ENCODE results near the gene ACP7. TPM values are rescaled to one million over a fixed set of nuclear protein-coding genes. Genes with fewer than 3 reads are reported as not detected.
"Not testable (repeated sequence)": the region's sequence is repeated elsewhere in the genome, so short reads cannot be mapped to it uniquely, and the experiment has no call there.

The ACP7 gene
- total and polyA plus RNA-seq, 2 experiments from 2014 or later = 0.30 TPM; not detected in 1

DNA sequence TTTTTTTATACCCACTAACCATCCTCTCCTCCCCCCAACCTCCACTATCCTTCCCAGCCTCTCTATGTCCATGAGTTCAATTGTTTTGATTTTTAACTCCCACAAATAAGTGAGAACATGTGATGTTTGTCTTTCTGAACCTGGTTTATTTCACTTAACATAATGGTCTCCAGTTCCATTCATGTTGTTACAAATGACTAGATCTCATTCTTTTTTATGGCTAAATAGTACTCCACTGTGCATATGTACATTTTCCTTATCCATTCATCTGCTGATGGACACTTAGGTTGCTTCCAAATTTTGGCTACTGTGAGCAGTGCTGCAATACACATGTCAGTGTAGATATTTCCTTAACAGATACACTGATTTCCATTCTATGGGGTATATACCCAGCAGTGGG lies 24.9 kb upstream of the ACP7 start:
- TF ChIP-seq EZH2phosphoT487 (IDR thresholded peaks at IDR 0.05; ENCODE audit: insufficient read depth, low read depth) (no peak), EZH2 (IDR thresholded peaks at IDR 0.05; ENCODE audit: insufficient read depth, poor library complexity, severe bottlenecking) (no peak)

DNA sequence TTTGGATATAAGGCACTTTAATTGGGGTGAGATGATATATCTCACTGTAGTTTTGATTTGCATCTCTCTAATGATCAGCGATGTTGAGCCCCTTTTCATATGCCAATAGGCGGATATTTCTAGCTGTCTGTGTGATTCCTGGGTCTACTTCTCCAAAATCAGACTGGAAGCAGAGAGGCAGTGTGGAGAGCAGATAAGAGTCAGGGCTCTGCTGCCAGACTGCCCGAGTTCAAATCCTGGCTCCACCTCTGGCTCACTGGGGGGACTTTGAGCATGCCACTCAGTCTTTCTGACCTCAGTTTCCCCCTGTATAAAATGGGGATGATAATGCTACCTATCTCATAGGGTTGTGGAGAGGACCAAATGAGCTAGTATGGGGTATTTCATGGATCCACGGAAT lies 24.0 kb upstream of the ACP7 start:
- Histone ChIP-seq H3F3A (ENCODE audit: insufficient read depth) (no peaks in the 10 kb centered on the region), H3K79me2 (ENCODE audit: insufficient read depth) (no peaks in the 10 kb centered on the region), H3K36me3 (ENCODE audit: low read depth) (no peaks in the 10 kb centered on the region), H4K20me1 (ENCODE audit: insufficient read depth) (no peaks in the 10 kb centered on the region), H2AFZ (no peak overlapping the region), H3K4me1 (ENCODE audit: insufficient read depth) (no peaks in the 10 kb centered on the region), H3K4me2 (ENCODE audit: unreplicated experiment) (no peak overlapping the region), H3K27ac (no peak overlapping the region), H3K9me2 (ENCODE audit: insufficient read depth) (no peaks in the 10 kb centered on the region), H3K4me3 (no peak overlapping the region), H3K9me3 (ENCODE audit: low read depth) (no peaks in the 10 kb centered on the region), H3K9ac (no peak overlapping the region), H3K27me3 (replicated peaks; ENCODE audit: insufficient read depth) (no peaks in the 10 kb centered on the region)
- TF ChIP-seq EZH2phosphoT487 (IDR thresholded peaks at IDR 0.05; ENCODE audit: insufficient read depth, low read depth) (no peak), EZH2 (IDR thresholded peaks at IDR 0.05; ENCODE audit: insufficient read depth, poor library complexity, severe bottlenecking) (no peak)
- no peak for DNase-seq
- 79 to 83% methylated on average over 4 of the region's 4 CpGs for WGBS, 2 experiments (ENCODE audit: low coverage in 1 of 2, low lambda C conversion rate in 2 of 2, missing lambda C conversion rate in 2 of 2)
- in situ Hi-C loops (cut with MboI) = no loop called here

More for the DNA sequence above, 24.9 kb upstream of the ACP7 start:
- Histone ChIP-seq H3K79me2 (ENCODE audit: insufficient read depth) (no peaks in the 10 kb centered on the region), H3K27ac (no peak overlapping the region), H3K4me2 (ENCODE audit: unreplicated experiment) (no peak overlapping the region), H4K20me1 (ENCODE audit: insufficient read depth) (no peaks in the 10 kb centered on the region), H3K27me3 (replicated peaks; ENCODE audit: insufficient read depth) (no peaks in the 10 kb centered on the region), H3K4me3 (no peak overlapping the region), H3K36me3 (ENCODE audit: low read depth) (no peaks in the 10 kb centered on the region), H3K9ac (no peak overlapping the region), H3K4me1 (ENCODE audit: insufficient read depth) (no peaks in the 10 kb centered on the region), H2AFZ (no peak overlapping the region), H3K9me2 (ENCODE audit: insufficient read depth) (no peaks in the 10 kb centered on the region), H3F3A (ENCODE audit: insufficient read depth) (no peaks in the 10 kb centered on the region), H3K9me3 (ENCODE audit: low read depth) (no peaks in the 10 kb centered on the region)
- in situ Hi-C loops (cut with MboI) = no loop called here
- DNase-seq = no peak

DNA sequence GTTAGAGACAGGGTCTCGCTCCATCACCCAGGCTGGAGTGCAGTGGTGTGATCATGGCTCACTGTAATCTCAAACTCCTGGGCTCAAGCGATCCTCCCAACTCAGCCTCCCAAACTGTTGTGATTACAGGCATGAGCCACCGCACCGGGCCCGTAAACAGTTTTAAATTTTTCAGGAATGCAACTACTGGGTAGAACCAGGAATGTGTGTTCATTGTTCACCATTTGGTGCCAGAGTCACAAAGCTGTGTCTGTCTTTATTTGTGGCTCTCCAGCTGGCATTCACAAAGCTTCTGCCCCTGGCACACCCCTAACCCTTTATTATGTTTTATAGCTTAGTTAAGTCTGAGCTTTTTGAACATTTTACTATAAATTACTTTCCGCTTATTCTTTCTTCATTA lies 19.8 kb upstream of the ACP7 start:
- H3K4me1 ChIP-seq (ENCODE audit: insufficient read depth) = no peaks in the 10 kb centered on the region
- H2AFZ ChIP-seq = no peak overlapping the region
- no peaks in the 10 kb centered on the region for H3K9me2 ChIP-seq (ENCODE audit: insufficient read depth)
- no peak for TF ChIP-seq EZH2 (IDR thresholded peaks at IDR 0.05; ENCODE audit: insufficient read depth, poor library complexity, severe bottlenecking)
- no peak for TF ChIP-seq EZH2phosphoT487 (IDR thresholded peaks at IDR 0.05; ENCODE audit: insufficient read depth, low read depth)
- H3K27ac ChIP-seq = no peak overlapping the region
- no peaks in the 10 kb centered on the region for H3F3A ChIP-seq (ENCODE audit: insufficient read depth)
- no peaks in the 10 kb centered on the region for H3K36me3 ChIP-seq (ENCODE audit: low read depth)
- no peak for DNase-seq
- H3K9ac ChIP-seq = no peak overlapping the region
- H3K79me2 ChIP-seq (ENCODE audit: insufficient read depth) = no peaks in the 10 kb centered on the region
- 65 to 67% methylated on average over 6 of the region's 6 CpGs for WGBS, 2 experiments (ENCODE audit: low coverage in 1 of 2, low lambda C conversion rate in 2 of 2, missing lambda C conversion rate in 2 of 2)
- H3K27me3 ChIP-seq (replicated peaks; ENCODE audit: insufficient read depth) = no peaks in the 10 kb centered on the region
- no peaks in the 10 kb centered on the region for H4K20me1 ChIP-seq (ENCODE audit: insufficient read depth)
- H3K9me3 ChIP-seq (ENCODE audit: low read depth) = no peaks in the 10 kb centered on the region
- no peak overlapping the region for H3K4me2 ChIP-seq (ENCODE audit: unreplicated experiment)
- in situ Hi-C loops (cut with MboI) = no loop called here
- no peak overlapping the region for H3K4me3 ChIP-seq

DNA sequence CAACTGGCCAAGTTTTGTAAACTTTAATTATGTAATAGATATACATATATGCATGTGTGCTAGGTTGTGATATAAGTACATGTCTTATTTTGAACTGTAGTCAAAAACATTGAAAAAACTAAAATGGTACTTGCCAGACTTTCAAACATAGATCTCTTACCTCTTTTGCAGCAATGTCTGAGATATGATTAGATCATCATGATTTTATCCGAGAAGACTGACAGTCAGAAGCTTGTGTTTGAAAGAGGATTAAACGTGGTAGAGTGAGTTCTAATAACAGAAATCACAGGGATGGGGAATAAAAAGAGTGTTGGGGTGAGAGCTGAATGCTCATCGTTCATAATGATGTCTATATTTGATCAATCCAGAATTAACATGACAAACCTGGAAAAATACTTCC lies 18.2 kb upstream of the ACP7 start:
- H3K27me3 ChIP-seq (replicated peaks; ENCODE audit: insufficient read depth) = no peaks in the 10 kb centered on the region
- no peak overlapping the region for H3K27ac ChIP-seq
- H3K79me2 ChIP-seq (ENCODE audit: insufficient read depth) = no peaks in the 10 kb centered on the region
- no peaks in the 10 kb centered on the region for H3K9me3 ChIP-seq (ENCODE audit: low read depth)
- H3K36me3 ChIP-seq (ENCODE audit: low read depth) = no peaks in the 10 kb centered on the region
- no peaks in the 10 kb centered on the region for H3K4me1 ChIP-seq (ENCODE audit: insufficient read depth)
- no peak overlapping the region for H3K4me2 ChIP-seq (ENCODE audit: unreplicated experiment)
- 50 to 53% methylated on average over 3 of the region's 3 CpGs for WGBS, 2 experiments (ENCODE audit: low coverage in 1 of 2, low lambda C conversion rate in 2 of 2, missing lambda C conversion rate in 2 of 2)
- H3K4me3 ChIP-seq = no peak overlapping the region
- in situ Hi-C loops (cut with MboI) = no loop called here
- no peak overlapping the region for H3K9ac ChIP-seq
- DNase-seq = no peak
- TF ChIP-seq EZH2phosphoT487 (IDR thresholded peaks at IDR 0.05; ENCODE audit: insufficient read depth, low read depth) = no peak
- TF ChIP-seq EZH2 (IDR thresholded peaks at IDR 0.05; ENCODE audit: insufficient read depth, poor library complexity, severe bottlenecking) = no peak
- H4K20me1 ChIP-seq (ENCODE audit: insufficient read depth) = no peaks in the 10 kb centered on the region
- no peak overlapping the region for H2AFZ ChIP-seq
- no peaks in the 10 kb centered on the region for H3F3A ChIP-seq (ENCODE audit: insufficient read depth)
- no peaks in the 10 kb centered on the region for H3K9me2 ChIP-seq (ENCODE audit: insufficient read depth)

DNA sequence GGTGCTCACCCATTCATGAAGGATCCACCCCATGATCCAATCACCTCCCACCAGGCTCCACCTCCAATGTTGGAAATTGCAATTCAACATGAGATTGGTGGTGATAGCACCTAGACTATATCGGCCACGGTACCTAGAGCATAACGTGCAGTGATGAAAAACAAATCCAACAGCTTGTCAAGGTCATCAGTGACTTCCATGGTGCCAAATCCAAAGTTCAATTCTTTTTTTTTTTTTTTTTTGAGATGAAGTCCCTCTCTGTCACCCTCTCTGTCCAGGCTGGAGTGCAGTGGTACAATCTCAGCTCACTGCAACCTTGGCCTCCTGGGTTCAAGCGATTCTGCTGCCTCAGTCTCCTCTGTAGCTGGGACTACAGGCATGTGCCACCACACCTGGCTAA lies 17.1 kb upstream of the ACP7 start:
- no peak for TF ChIP-seq EZH2 (IDR thresholded peaks at IDR 0.05; ENCODE audit: insufficient read depth, poor library complexity, severe bottlenecking)
- no peak for TF ChIP-seq EZH2phosphoT487 (IDR thresholded peaks at IDR 0.05; ENCODE audit: insufficient read depth, low read depth)
- H3K79me2 ChIP-seq (ENCODE audit: insufficient read depth) = no peaks in the 10 kb centered on the region
- no peak overlapping the region for H3K9ac ChIP-seq
- H4K20me1 ChIP-seq (ENCODE audit: insufficient read depth) = no peaks in the 10 kb centered on the region
- no peaks in the 10 kb centered on the region for H3K9me2 ChIP-seq (ENCODE audit: insufficient read depth)
- no peaks in the 10 kb centered on the region for H3K27me3 ChIP-seq (replicated peaks; ENCODE audit: insufficient read depth)
- H3K4me3 ChIP-seq = no peak overlapping the region
- no peak overlapping the region for H2AFZ ChIP-seq
- no peaks in the 10 kb centered on the region for H3K4me1 ChIP-seq (ENCODE audit: insufficient read depth)
- H3K36me3 ChIP-seq (ENCODE audit: low read depth) = no peaks in the 10 kb centered on the region
- no peak overlapping the region for H3K4me2 ChIP-seq (ENCODE audit: unreplicated experiment)
- 90 to 93% methylated on average over 4 of the region's 4 CpGs for WGBS, 2 experiments (ENCODE audit: low coverage in 1 of 2, low lambda C conversion rate in 2 of 2, missing lambda C conversion rate in 2 of 2)
- DNase-seq = no peak
- no peak overlapping the region for H3K27ac ChIP-seq
- in situ Hi-C loops (cut with MboI) = no loop called here
- H3K9me3 ChIP-seq (ENCODE audit: low read depth) = no peaks in the 10 kb centered on the region
- no peaks in the 10 kb centered on the region for H3F3A ChIP-seq (ENCODE audit: insufficient read depth)

DNA sequence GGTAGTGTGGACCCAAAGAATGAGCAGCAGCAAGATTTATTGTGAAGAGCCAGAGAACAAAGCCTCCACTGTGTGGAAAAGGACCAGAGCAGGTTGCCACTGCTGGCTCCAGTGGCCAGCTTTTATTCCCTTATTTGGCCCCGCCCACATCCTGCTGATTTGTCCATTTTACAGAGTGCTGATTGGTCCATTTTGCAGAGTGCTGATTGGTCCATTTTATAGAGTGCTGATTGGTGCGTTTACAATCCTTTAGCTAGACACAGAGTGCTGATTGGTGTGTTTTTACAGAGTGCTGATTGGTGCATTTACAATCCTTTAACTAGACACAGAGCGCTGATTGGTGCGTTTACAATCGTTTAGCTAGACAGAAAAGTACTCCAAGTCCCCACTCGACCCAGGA lies 15.9 kb upstream of the ACP7 start:
- H4K20me1 ChIP-seq (ENCODE audit: insufficient read depth); H3K9me3 ChIP-seq (ENCODE audit: low read depth); in situ Hi-C loops (cut with MboI); H3K27me3 ChIP-seq (replicated peaks; ENCODE audit: insufficient read depth); H3K9ac ChIP-seq; H3K4me3 ChIP-seq; H3K9me2 ChIP-seq (ENCODE audit: insufficient read depth); H3K79me2 ChIP-seq (ENCODE audit: insufficient read depth); H3K27ac ChIP-seq; H2AFZ ChIP-seq; H3K4me1 ChIP-seq (ENCODE audit: insufficient read depth); H3F3A ChIP-seq (ENCODE audit: insufficient read depth); H3K4me2 ChIP-seq (ENCODE audit: unreplicated experiment); H3K36me3 ChIP-seq (ENCODE audit: low read depth); DNase-seq: not testable (repeated sequence)
- 61 to 62% methylated on average over 6 of the region's 6 CpGs for WGBS, 2 experiments (ENCODE audit: low coverage in 1 of 2, low lambda C conversion rate in 2 of 2, missing lambda C conversion rate in 2 of 2)

Data from GM23248 (cell line).